IPS DF 4.7 (cell line): ENCODE data around the gene MTHFD1L.

Experiments used
- DNase-seq: peaks from one replicate; pipeline ENCODE4 v3.0.0-alpha.2; 2013; ENCODE audit warnings: low spot score; ENCODE audit errors: extremely low read depth

The MTHFD1L gene

GRCh38 chr6:150866147-150866990 lies 867 bp downstream of the MTHFD1L start:
- DNase-seq = no peak

GRCh38 chr6:150866991-150867501 lies 1.5 kb downstream of the MTHFD1L start:
- no peak for DNase-seq

GRCh38 chr6:150868759-150869158 lies 3.3 kb downstream of the MTHFD1L start:
- DNase-seq = no peak

- DNase-seq = no peak
Observed at GRCh38 chr6:150874179-150874578, 8.7 kb downstream of the MTHFD1L start.

GRCh38 chr6:150875841-150876240 lies 10.3 kb downstream of the MTHFD1L start:
- DNase-seq = no peak

DNA sequence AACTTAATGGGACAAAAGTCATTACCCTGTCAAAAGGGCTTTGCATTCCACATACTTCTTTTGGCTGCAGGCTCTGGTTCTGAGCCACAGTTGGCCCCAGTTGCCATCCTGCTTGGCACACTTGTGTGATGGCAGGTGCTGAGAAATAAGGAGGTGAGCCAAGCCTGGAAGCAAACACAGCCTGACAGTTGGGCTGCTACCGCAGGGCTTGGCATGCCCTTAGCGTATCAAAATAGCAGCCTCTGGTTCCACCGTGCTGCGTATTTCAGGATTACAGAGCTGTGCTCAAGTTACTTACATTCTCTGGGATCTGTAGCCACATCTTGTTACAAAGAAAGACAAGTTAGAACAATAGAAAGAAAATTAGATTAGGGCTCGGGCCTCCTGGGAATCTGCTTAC lies 11.1 kb downstream of the MTHFD1L start:
- DNase-seq = no peak

GRCh38 chr6:150877928-150878327 lies 12.4 kb downstream of the MTHFD1L start:
- DNase-seq = no peak

GRCh38 chr6:150878347-150879213 lies 13.1 kb downstream of the MTHFD1L start:
- DNase-seq = no peak

- no peak for DNase-seq
Observed at GRCh38 chr6:150880336-150880735, 14.8 kb downstream of the MTHFD1L start.

DNA sequence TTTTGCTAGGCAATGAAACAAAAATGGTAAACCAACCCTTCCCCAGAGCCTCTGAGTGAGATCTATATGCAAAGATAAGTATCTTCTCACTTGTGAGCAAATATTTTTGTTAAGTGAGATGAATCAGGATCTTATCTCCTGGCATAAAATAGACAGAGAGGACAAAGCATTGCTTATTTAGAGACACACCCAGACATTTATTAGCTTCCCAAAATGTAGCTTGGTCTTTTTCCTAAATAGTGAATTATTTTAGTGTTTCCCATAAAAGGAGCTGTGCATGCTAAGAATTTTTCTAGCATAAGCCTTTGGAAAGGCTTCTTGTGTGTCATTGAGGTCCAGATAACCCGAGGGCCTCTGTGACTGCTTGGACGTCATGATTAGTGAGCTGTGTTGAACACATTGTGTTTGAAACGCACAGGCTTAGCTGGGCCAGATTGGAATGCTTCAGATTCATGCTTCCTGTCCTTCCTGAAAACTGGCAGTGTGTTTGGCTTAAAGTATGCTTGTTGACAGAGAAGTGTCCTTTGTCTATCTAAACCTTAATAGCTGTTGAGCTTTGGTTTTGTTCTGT lies 16.5 kb downstream of the MTHFD1L start:
- DNase-seq = no peak

GRCh38 chr6:150883521-150883920 lies 18.0 kb downstream of the MTHFD1L start:
- DNase-seq = no peak

DNA sequence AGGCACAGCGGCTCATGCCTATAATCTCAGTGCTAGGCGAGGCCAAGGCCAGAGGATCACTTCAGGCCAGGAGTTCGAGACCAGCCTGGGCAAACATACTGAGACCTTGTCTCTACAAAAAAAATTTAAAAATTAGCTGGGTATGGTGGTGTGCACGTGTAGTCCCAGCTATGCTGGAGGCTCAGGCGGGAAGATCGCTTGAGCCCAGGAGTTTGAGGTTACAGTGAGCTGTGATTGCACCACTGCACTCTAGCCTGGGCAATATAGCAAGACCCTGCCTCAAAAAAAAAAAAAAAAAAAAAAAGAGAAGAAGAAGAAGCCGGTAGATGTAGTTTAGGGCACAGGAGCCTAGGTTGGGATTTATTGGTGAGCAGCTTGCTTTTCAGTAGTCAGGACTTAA lies 20.7 kb downstream of the MTHFD1L start:
- DNase-seq = no peak

- no peak for DNase-seq
Observed at GRCh38 chr6:150887978-150888563, 22.6 kb downstream of the MTHFD1L start.

- DNase-seq = no peak
Observed at GRCh38 chr6:150890346-150890745, 24.8 kb downstream of the MTHFD1L start.

- peak; percentile 41 for DNase-seq
Observed at GRCh38 chr6:150891888-150892485, 26.5 kb downstream of the MTHFD1L start.

DNA sequence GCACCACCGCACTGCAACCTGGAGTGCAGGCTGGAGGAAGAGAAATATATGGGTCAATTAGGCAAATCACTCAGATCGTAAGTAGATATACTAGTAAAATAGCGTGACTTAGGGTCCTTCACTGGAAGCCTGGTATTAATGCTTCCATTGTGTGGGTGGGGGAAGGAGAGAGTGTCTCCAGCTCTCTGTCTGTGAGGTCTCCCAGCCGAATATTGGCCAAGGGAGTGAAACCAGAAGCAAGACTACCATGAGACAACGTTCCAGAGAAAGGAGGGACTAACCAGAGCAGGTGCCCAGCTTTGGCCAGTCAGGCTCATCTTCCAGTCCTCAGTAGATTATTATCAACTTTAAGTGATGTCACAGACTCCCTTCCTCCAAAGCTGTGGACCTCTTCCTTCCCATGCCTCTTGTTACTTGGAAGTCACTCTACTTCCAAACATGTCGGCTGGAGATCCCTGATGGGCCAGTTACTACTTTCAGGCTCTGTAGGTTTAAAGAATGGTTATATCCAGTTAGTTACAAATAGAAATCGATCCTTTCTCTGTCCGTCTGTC lies 28.8 kb downstream of the MTHFD1L start:
- no peak for DNase-seq

DNA sequence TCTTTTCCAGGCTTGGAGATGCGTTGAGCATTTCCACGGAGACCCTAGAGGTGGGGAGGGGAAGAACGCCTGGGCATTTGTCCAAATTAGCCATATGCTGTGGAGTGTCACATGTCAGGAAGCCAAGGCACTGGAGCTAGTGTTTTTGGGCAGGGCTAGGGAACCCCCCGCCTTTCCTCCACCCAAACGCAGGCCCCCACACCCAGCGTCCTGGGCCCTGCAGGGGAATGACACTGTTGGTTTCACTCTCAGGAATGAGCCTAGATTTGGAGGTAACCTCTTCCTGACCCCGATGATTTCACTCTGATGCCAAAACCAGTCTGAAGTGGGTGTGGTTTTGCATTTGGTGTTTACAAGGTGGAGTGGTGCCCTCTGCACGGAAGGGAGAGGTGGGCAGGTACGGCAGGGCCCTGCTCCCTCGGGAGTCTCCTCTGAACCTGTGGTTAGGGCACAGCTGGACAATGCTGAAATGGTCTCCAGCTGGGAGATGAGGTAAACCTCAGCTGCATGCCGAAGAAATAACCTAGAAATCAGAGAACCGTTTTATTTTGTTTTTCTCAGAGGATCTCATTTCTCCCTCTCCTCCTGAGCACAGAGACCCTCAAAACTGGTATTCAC lies 29.5 kb downstream of the MTHFD1L start:
- DNase-seq = no peak

DNA sequence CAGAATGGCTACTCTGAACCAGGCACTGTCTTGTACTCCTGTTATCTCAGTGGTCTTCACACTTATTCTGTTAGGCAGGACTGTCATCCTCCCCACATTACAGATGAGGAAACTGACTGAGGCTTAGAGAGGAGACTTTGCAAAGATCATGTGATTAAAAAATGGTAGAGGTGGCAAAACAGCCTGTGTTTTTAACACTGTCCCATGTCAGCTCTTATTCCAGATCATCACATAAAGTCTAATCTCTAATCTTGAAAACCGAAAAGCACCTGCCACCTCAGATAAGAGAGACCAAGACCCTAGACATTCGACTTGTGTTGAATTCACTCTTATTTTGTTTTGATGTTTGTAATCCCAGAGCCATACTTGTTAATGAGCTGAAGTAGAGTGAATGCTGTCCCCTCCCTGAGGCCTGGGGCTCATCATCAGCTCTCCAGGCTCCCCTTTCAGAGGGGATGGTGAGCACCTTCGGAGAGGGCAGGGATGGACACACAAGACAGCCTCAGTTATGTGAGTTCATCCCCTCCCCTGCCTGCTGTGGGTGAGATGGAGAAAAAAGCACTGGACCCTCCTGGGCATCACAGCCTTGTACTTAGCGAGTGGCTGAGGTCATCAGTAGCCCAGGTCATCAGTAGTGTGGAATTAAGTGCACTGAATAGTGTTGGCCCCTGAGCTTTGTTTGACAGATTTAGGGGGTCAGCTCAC lies 30.6 kb downstream of the MTHFD1L start:
- DNase-seq = no peak

DNA sequence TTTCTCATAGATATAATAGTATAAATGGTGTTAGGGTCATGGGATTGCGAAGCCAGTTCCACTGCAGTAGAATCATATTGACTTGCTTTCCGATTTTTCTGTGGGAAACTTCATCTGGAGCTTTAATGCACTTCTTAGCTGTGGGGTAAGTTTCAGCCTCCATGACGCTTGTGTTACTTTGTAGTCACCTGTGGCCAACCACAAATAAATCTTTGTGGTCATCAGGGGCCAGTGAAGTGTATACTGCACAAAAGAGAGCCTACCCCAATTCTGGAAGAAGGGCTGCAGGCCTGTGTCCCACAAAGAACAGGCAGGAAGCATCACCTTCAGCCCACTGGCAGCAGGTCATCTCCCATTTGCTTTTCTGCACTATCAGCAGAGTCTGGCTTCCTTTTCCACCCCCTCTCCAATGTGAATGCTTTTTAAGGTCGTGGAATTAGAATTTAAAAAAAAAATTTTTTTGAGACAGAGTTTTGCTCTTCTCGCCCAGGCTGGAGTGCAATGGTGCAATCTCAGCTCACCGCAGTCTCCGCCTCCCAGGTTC lies 32.0 kb downstream of the MTHFD1L start:
- DNase-seq = no peak
